Astrocyte of the cerebellum (primary cell): ENCODE measurements around the gene FCN2.
A peak's percentile ranks its signal among the peaks of the same experiment; 100 is the strongest.

Experiments
- DNase-seq: peaks from one replicate; pipeline ENCODE4 v3.0.0-alpha.2; 2011; ENCODE audit warnings: low read depth
- H3K4me3 ChIP-seq: 2 replicates; pipeline ENCODE4 v1.5.1; 2011; ENCODE audit warnings: mild to moderate bottlenecking, low read depth, low read length, moderate library complexity
- in situ Hi-C: cut with HindIII; loops from 2 replicates; pipeline ENCODE4 v1.10.0; 2017; ENCODE audit warnings: low sequenced_read_pairs
- TF ChIP-seq, protein P1 (sequence below): IDR thresholded peaks from 2 replicates; pipeline ENCODE4 v1.5.1; 2012; ENCODE audit warnings: low read length, low read depth, moderate library complexity, mild to moderate bottlenecking; ENCODE audit errors: missing control alignments

FCN2 gene

DNA sequence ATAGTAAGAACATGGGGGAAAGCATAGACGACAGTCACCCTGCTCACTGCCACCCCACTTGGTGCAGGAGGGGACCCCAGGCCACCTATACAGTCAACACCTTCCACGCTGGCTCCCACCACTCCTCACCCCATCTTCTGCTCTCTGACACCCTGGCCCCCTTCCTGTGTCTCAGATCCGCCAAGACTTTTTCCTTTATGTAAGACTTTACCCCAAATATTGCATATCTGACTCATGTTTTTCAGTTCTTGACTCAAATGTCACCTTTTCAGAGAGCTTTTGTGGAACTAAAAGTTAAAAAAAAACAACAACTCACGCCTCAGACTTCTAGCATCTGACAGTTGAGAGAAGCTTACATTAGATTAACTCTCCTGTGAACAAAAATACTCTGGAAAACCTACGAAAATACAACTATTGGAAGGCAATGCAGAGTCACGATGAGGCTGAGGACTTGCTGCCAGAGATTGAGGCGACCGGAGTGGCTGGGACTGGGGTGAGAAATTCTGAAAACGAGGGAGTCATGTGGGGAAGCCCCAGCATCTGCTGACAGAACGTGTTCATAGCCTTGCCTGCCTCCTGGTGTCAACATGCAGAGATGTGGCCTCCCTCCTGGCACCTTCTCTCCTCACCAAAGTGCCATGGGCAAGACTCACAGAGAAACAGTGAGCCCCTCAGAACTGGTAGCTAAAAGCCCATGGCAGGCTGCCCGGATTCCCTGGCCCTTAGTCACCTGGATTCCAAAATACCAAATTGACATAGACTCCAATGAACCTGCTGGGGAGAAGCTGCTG is 22.4 kb upstream of the FCN2 start:
- H3K4me3 ChIP-seq: no peak overlapping the region
- DNase-seq: peak; percentile 33
- in situ Hi-C loops: no loop called here
- TF ChIP-seq, protein P1, sequence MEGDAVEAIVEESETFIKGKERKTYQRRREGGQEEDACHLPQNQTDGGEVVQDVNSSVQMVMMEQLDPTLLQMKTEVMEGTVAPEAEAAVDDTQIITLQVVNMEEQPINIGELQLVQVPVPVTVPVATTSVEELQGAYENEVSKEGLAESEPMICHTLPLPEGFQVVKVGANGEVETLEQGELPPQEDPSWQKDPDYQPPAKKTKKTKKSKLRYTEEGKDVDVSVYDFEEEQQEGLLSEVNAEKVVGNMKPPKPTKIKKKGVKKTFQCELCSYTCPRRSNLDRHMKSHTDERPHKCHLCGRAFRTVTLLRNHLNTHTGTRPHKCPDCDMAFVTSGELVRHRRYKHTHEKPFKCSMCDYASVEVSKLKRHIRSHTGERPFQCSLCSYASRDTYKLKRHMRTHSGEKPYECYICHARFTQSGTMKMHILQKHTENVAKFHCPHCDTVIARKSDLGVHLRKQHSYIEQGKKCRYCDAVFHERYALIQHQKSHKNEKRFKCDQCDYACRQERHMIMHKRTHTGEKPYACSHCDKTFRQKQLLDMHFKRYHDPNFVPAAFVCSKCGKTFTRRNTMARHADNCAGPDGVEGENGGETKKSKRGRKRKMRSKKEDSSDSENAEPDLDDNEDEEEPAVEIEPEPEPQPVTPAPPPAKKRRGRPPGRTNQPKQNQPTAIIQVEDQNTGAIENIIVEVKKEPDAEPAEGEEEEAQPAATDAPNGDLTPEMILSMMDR: peak; percentile 19

DNA sequence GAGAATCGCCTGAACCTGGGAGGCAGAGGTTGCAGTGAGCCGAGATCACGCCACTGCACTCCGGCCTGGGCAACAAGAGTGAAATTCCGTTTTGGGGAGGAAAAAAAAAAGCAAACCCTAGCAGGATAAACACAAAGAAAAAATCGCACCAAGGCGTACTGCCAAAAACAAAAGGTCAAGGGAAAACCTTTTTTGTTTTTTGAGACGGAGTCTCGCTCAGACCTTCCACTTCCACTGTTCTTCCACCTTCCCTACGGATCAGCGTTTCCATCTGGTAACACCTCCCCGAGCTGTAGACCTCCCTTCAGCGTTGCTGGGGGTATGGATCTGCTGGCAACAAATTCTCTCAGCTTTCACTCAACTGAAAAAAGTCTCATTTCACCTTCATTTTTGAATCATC is 20.1 kb upstream of the FCN2 start:
- DNase-seq: no peak
- in situ Hi-C loops: no loop called here
- no peak overlapping the region for H3K4me3 ChIP-seq
- TF ChIP-seq, protein P1: no peak

DNA sequence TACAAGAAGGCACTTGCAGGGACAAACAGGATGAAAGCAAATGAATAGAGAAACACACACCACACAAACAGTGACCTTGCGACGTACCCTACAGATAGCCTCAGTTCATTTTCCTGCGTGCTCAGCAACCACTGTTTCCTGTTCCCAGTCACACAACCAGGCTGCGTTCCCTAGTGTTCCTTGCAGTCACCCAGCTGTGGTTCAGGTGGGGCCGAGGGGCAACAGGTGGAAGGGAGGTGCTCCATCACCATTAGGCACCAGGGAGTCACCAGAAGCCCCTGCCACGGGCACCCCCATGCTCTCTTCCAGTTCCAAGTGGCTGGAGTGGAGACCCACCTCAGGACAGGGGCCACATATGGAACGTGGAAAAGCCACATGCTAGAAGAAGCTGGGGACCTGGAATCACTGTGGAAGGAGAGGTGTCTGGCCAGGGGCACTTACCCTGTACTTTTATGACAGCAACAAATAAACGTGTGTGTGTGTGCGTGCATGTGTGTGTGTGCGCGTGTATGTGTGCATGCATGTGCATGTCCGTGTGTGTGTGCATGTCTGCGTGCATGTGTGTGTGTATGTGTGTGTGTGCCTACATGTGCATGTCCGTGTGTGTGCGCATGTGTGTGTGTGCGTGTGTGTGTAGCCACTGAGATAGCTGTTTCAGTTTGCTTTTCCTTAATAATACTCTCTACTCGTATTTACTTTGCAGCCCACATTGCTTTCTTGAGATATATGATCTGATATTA is 18.8 kb upstream of the FCN2 start:
- H3K4me3 ChIP-seq: no peak overlapping the region
- no peak for DNase-seq
- in situ Hi-C loops: no loop called here
- TF ChIP-seq, protein P1: no peak

DNA sequence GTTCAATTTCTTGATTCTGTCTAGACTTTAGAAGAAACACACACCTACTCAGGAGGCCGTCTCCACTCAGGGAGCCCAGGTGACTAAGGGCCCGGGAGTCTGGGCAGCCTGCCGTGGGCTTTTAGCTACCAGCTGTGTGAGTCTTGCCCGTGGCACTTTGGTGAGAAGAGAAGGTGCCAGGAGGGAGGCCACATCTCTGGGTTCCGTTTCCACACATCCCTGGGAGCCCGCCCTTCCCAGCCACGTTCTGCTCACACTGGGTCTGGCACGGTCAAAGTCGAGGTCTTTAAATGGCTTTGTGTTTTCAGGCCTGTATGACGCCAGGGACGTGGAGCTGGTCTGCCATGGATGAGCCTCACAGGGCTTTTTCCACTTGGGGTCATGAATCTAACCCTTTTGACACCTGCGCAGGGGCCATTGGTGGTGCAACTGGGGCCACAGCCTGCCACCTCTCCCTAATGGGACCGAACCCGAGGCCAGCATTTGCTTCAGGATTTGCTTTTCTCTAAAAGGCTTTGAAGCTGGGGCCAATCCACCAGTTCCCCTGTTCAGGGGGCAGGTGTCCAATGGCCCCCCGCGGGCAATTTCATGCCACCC is 17.2 kb upstream of the FCN2 start:
- in situ Hi-C loops: no loop called here
- DNase-seq: no peak

DNA sequence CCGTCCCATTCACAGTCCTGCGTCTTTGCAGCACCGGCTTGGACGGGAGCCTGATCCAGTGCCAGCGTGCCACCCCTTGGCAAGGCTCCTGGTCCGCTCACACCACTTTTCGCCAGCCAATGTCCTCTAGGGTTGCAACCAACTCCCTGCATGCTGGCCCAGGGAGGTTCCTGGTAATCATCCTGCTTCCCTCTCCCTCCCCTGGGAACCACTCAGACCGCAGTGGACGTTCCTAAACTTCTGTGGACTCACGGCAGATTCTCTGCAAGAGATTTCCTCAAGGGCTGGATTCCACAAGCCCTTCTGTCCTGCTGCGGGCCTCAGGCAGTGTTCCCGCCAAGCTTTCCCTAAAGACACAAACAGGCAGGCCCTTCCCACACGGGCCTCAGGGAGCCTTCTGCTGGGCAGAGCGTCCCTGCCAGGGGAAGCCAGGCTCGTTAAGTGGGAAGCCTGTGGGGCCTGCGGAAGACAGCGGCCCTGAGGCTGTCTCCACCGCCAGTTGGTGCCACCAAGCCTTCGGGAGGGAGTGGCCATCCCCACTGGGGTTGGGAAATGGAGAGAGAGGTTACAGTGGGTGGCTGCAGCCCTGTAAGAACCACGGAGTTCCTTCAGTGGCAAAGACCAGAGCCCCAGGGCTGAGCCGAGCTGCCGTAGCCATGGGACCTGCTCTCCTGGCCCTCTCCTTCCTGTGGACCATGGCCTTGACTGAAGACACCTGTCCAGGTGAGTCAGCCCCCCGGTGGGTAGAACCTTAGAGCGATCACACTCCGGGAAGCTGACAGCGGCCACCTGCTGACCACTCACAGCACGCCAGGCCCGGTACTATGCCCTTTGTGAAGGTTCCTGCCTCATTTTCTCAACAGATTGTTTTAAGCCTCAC is 16.4 kb upstream of the FCN2 start:
- peak; percentile 12 for DNase-seq
- H3K4me3 ChIP-seq: no peak overlapping the region
- in situ Hi-C loops: no loop called here
- TF ChIP-seq, protein P1: no peak

More for the DNA sequence above, 17.2 kb upstream of the FCN2 start:
- no peak overlapping the region for H3K4me3 ChIP-seq
- TF ChIP-seq, protein P1: no peak

DNA sequence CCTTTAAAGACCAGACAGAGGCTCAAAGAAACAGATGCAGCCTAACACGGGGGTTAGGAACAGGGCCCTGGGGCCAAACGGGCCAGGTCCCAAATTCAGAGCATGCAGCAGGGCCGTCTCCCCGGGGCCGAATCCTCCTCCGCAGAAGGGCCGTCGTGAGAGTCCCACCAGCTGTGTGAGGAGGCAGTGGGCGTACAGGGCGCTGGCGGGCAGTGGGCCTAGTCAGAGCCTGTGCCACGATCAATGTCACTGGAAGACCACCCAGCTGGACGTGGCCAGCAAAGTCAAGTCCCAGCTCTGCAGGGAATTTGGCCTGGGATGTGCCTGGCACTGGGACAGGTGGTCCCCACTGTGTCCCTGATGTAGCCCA is 15.8 kb upstream of the FCN2 start:
- H3K4me3 ChIP-seq: no peak overlapping the region
- in situ Hi-C loops: no loop called here
- TF ChIP-seq, protein P1: no peak
- no peak for DNase-seq
